Cardiac muscle cell (in vitro differentiated cells and primary cell): ENCODE measurements around the gene ALPK3. TPM values are rescaled to one million over a fixed set of nuclear protein-coding genes. Genes with fewer than 3 reads are reported as not detected.

ENCODE experiments used
- DNase-seq, 2 donors: peaks; one replicate each; pipeline versions ENCODE4 v3.0.0 to v3.0.0-alpha.2; 2010 to 2017; ENCODE audit warnings: low read depth in 1 of 2, low spot score in 1 of 2
- H3K27ac ChIP-seq: fragments of 200-600 bp; sonication (generic); 2 replicates; pipeline ENCODE4 v1.5.1; 2016
- H3K27me3 ChIP-seq: fragments of 200-600 bp; sonication (generic); 2 replicates; pipeline ENCODE4 v1.6.0; 2016; ENCODE audit warnings: control low read depth
- H3K36me3 ChIP-seq: fragments of 200-600 bp; sonication (generic); 2 replicates; pipeline ENCODE4 v1.5.1; 2016; ENCODE audit warnings: control low read depth
- H3K4me1 ChIP-seq: fragments of 200-600 bp; sonication (generic); 2 replicates; pipeline ENCODE4 v1.8.1; 2017; ENCODE audit warnings: low read depth, mild to moderate bottlenecking, mixed run types
- H3K4me3 ChIP-seq: fragments of 200-600 bp; sonication (generic); 2 replicates; pipeline ENCODE4 v1.5.1; 2016; ENCODE audit warnings: mild to moderate bottlenecking
- H3K9me3 ChIP-seq: fragments of 200-600 bp; sonication (generic); 2 replicates; pipeline ENCODE4 v1.5.1; 2017; ENCODE audit warnings: low read depth, mild to moderate bottlenecking, control low read depth
- polyA plus RNA-seq: library from polyadenylated mRNA; unstranded; fragments of >200 nt; fragmentation: Nextera tagmentation; extraction: Ambion mirVana; gene quantifications from 2 replicates; pipeline ENCODE4 v1.2.1, GENCODE V29; 2016
- total RNA-seq: library from RNA; depleted of rRNA; stranded (reverse); fragments of >200 nt; gene quantifications from 2 replicates; pipeline ENCODE4 v1.2.3, GENCODE V29; 2016
- TF ChIP-seq, protein P1 (sequence below): IDR thresholded peaks from 2 replicates; pipeline ENCODE4 v1.5.1; 2012; ENCODE audit warnings: low read depth, mild to moderate bottlenecking, low read length

Gene ALPK3
- total and polyA plus RNA-seq, 2 experiments from 2014 or later = 16.6 to 52.1 TPM

DNA sequence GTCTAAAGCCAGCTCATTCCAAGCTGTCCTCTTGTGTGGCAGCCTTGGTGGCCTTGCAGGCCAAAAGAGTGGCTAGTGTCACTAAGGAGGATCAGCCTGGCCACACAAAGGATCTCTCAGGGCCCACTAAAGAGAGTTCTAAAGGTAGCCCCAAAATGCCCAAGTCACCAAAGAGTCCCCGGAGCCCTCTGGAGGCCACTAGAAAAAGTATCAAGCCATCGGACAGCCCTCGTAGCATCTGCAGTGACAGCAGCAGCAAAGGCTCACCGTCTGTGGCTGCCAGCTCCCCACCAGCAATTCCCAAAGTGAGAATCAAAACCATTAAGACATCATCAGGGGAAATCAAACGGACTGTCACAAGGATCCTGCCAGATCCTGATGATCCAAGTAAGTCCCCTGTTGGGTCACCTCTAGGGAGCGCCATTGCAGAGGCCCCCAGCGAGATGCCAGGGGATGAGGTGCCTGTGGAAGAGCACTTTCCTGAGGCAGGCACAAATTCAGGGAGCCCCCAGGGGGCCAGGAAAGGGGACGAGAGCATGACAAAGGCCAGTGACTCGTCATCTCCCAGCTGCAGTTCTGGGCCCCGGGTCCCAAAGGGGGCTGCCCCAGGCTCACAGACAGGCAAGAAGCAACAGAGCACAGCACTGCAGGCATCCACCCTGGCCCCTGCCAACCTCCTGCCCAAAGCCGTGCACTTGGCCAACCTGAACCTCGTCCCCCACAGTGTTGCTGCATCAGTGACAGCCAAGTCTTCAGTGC lies 33.5 kb upstream of the ALPK3 start:
- no peak for DNase-seq
- Histone ChIP-seq H3K4me1 (no peaks in the 10 kb centered on the region), H3K36me3 (peaks cover 22% of the 10 kb centered on the region), H3K27me3 (no peaks in the 10 kb centered on the region), H3K9me3 (no peaks in the 10 kb centered on the region), H3K4me3 (no peak overlapping the region), H3K27ac (no peak overlapping the region)
- TF ChIP-seq, protein P1, sequence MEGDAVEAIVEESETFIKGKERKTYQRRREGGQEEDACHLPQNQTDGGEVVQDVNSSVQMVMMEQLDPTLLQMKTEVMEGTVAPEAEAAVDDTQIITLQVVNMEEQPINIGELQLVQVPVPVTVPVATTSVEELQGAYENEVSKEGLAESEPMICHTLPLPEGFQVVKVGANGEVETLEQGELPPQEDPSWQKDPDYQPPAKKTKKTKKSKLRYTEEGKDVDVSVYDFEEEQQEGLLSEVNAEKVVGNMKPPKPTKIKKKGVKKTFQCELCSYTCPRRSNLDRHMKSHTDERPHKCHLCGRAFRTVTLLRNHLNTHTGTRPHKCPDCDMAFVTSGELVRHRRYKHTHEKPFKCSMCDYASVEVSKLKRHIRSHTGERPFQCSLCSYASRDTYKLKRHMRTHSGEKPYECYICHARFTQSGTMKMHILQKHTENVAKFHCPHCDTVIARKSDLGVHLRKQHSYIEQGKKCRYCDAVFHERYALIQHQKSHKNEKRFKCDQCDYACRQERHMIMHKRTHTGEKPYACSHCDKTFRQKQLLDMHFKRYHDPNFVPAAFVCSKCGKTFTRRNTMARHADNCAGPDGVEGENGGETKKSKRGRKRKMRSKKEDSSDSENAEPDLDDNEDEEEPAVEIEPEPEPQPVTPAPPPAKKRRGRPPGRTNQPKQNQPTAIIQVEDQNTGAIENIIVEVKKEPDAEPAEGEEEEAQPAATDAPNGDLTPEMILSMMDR = no peak

DNA sequence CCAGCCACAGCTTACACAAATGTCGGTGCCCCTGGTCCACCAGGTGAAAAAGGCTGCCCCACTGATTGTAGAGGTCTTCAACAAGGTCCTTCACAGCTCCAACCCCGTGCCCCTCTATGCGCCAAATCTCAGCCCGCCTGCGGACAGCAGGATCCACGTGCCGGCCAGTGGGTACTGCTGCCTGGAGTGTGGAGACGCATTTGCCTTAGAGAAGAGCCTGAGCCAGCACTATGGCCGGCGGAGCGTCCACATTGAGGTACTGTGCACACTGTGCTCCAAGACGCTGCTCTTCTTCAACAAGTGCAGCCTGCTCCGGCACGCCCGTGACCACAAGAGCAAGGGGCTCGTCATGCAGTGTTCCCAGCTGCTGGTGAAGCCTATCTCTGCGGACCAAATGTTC lies 32.9 kb upstream of the ALPK3 start:
- TF ChIP-seq, protein P1 = no peak
- H3K27ac ChIP-seq = no peak overlapping the region
- no peaks in the 10 kb centered on the region for H3K9me3 ChIP-seq
- no peak for DNase-seq
- no peak overlapping the region for H3K4me3 ChIP-seq
- H3K36me3 ChIP-seq = peaks cover 22% of the 10 kb centered on the region
- no peaks in the 10 kb centered on the region for H3K4me1 ChIP-seq
- no peaks in the 10 kb centered on the region for H3K27me3 ChIP-seq

DNA sequence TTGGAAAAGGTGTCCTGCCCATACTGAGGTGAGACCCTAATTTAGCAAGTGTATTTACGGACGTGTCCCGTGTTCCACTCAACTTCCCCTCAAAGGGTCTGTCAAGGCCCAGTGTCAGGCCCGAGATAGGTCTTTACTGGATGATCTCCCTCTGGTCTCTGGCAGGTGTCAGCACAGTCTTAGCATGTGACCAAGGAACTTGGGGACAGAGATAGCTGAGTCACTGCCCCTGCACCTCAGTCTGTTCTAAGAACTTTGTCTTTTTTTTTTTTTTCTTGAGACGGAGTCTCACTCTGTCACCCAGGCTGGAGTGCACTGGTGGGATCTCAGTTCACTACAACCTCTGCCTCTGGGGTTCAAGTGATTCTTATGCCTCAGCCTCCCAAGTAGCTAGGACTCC lies 32.1 kb upstream of the ALPK3 start:
- Histone ChIP-seq H3K4me3 (no peak overlapping the region), H3K27ac (no peak overlapping the region), H3K4me1 (peaks cover 8% of the 10 kb centered on the region), H3K36me3 (peaks cover 22% of the 10 kb centered on the region), H3K27me3 (no peaks in the 10 kb centered on the region), H3K9me3 (no peaks in the 10 kb centered on the region)
- TF ChIP-seq, protein P1 = no peak
- no peak for DNase-seq

DNA sequence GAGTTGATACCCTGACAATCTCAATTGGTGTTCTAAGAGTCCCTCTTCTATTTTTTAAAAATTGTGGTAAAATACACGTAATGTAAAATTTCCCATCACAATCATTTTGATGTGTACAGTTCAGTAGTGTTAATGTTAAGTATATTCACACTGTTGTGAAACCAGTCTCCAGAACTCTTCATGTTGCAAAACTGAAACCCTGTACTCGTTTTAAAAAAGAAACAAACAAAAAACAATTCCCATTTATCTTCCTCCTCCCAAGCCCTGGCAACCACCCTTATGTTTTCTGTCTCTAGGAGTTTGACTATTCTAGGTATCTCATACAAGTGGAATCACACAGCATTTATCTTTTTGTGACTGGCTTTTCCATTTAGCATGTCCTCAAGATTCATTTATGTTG lies 28.7 kb upstream of the ALPK3 start:
- peaks cover 22% of the 10 kb centered on the region for H3K36me3 ChIP-seq
- DNase-seq = peak in 1 of 2 donors; percentile 24
- H3K4me3 ChIP-seq = no peak overlapping the region
- H3K4me1 ChIP-seq = peaks cover 9% of the 10 kb centered on the region
- H3K9me3 ChIP-seq = no peaks in the 10 kb centered on the region
- TF ChIP-seq, protein P1 = no peak
- no peak overlapping the region for H3K27ac ChIP-seq
- H3K27me3 ChIP-seq = no peaks in the 10 kb centered on the region

DNA sequence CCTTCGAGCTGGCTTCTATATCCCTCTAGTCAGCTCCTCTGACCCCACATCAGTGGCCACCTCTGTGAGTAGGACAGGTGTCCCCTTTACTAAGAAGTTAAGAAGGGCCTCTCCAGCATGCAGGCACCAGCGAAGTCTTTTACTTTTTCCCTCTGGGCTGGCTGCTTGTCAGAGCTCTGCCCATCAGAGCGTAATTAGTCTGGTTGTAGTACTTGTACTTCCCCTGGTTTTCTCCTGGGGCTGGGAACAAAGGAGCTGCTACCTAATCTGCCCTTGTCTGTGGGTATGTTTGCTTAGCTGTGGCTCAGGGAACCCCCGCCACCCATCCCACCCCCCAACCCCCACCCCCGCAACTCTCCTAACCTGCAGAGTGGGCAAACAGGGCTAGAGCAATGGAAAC lies 27.4 kb upstream of the ALPK3 start:
- peaks cover 15% of the 10 kb centered on the region for H3K36me3 ChIP-seq
- TF ChIP-seq, protein P1 = no peak
- H3K27ac ChIP-seq = peak overlapping the region; percentile 72
- DNase-seq = peak in 1 of 2 donors; percentile 35
- peaks cover 9% of the 10 kb centered on the region for H3K4me1 ChIP-seq
- H3K27me3 ChIP-seq = no peaks in the 10 kb centered on the region
- no peaks in the 10 kb centered on the region for H3K9me3 ChIP-seq
- no peak overlapping the region for H3K4me3 ChIP-seq
